Activated CD4-positive, alpha-beta T cell treated with anti-CD3 and anti-CD28 coated beads for 36 hours (primary cell): ENCODE measurements around the gene MAD1L1. TPM values are rescaled to one million over a fixed set of nuclear protein-coding genes. Genes with fewer than 3 reads are reported as not detected.

Experiments
- ATAC-seq: fragments of 200-7000 bp; cut with Tn5 transposase; one replicate; pipeline ENCODE4 v1.10.0; 2021; ENCODE audit warnings: mild to moderate bottlenecking, moderate library complexity
- CTCF ChIA-PET: fragments of 350-600 bp; sonication (Branson Sonifier 250); formaldehyde crosslinking; loops from one replicate; lab custom pipeline; 2021; ENCODE audit warnings: antibody characterized with exemption; lab: Charles Lee
- POLR2A ChIA-PET: fragments of 350-600 bp; sonication (Branson Sonifier 250); formaldehyde crosslinking; loops from one replicate; lab custom pipeline; 2021; ENCODE audit warnings: antibody characterized with exemption, inconsistent platforms; lab: Charles Lee
- DNase-seq: peaks from one replicate; pipeline ENCODE4 v3.0.0-alpha.2; 2020
- H3K27ac Mint-ChIP-seq: one replicate; pipeline ENCODE4 v1.8.0; 2021; ENCODE audit warnings: mixed read lengths
- H3K27me3 Mint-ChIP-seq: one replicate; pipeline ENCODE4 v1.8.0; 2021; ENCODE audit warnings: mixed read lengths
- H3K36me3 Mint-ChIP-seq: one replicate; pipeline ENCODE4 v1.8.0; 2021; ENCODE audit warnings: low read depth, mixed read lengths
- H3K4me1 Mint-ChIP-seq: one replicate; pipeline ENCODE4 v1.8.0; 2021; ENCODE audit warnings: mixed read lengths
- H3K4me3 Mint-ChIP-seq: one replicate; pipeline ENCODE4 v1.8.0; 2021; ENCODE audit warnings: mild to moderate bottlenecking, moderate library complexity, mixed read lengths
- H3K9me3 Mint-ChIP-seq: one replicate; pipeline ENCODE4 v1.8.0; 2021; ENCODE audit warnings: low read depth, mixed read lengths
- intact Hi-C, 2 experiments: fragments of 100-400 bp; cut with DNase I in 1 of 2; cut with micrococcal nuclease in 1 of 2; formaldehyde crosslinking; loops; one replicate each; pipeline versions ENCODE4 v1.14.2 to v1.15.1; 2022 to 2024; cut with DNase I, micrococcal nuclease
- total RNA-seq, 2 experiments: library from RNA; stranded (reverse); gene quantifications; one replicate each; pipeline ENCODE4 v1.2.3, GENCODE V29; 2021

MAD1L1 gene
- total RNA-seq, 2 experiments from 2014 or later, result 50.2 to 61.7 TPM

DNA sequence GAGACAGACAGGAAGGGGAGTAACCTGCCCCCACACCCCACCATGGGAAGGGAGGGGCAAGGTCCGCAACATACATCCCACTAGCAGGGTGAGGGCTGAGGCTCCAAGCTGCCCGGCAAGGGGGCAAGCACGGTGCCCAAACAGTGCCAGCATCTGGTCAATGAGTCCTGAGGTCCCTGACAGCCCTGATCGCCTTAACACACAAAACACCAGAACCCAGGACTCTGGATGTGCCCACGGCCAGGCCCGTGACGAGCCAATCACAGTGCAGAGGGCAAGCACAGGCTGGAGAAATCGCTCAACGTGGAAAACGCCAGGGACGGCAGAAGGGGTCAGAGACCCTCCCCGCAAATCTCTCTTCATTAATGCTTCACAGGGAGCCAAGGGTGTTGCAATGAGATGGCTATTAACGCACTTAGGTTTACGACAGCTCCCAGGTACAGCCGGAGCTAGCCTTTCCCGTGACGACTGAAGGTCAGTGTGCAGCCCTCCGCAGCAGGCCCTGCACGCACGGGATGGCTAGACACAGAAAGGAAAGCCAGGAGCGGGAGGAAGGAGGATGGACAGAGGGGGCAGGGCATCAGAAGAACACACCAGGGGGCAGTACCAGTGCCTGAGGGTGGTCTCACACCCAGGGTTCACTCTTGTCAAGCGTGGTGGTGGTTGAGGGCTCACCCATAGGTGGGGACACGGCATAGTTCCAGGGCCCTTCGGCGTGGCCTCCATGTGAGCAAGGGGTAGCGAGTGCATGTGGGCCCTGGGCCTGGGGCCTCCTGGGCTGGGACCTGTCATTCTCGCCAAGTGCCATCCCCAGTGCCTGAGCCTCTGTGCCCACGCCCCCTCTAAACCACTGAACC is 220.5 kb downstream of the MAD1L1 start:
- ATAC-seq (no peak), DNase-seq (no peak)
- ChIA-PET CTCF (no interaction called here), POLR2A (no interaction called here)
- Mint-ChIP-seq H3K36me3 (no peaks in the 10 kb centered on the region), H3K9me3 (no peaks in the 10 kb centered on the region), H3K4me3 (no peak overlapping the region), H3K27ac (no peak overlapping the region), H3K27me3 (no peaks in the 10 kb centered on the region), H3K4me1 (peaks cover 3% of the 10 kb centered on the region)
- intact Hi-C loops, result no loop called here

DNA sequence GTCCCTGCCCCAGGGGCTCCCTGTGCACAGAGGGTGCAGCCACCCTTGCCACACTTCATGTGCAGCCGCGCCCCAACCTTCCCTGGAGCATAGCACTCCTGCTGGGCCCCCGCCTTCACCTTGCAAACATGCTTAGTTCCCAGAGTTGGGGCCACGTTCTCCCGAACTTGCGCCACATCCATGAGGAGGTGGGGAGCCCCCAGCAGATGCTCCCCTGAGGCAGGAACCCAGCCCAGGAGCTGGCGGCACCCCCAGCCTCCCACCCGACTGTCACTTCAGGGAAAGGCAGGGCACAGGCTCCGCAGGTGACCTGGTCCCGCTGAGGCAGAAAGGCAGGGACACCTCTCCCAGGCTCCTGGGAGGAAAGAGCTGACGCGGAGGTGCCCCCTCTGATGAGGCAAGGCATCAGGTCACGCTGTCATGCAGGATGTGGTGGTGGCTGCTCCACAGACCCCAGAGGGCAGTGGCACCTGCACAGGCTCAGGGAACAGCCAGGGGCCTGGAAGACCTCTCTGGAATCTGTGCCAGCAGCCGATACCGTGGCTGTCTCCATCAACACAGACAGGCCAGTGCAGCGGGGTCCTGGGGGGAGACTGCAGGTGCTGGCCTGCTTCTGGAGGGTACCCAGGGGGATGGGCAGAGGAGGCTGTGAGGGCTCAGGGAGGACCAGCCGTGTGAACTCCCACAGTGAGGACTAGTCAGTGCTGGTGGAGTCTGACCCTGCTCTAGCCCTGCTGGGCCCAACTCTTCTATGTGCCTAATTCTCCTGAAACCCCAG is 221.3 kb downstream of the MAD1L1 start:
- DNase-seq (no peak), ATAC-seq (no peak)
- Mint-ChIP-seq H3K36me3 (no peaks in the 10 kb centered on the region), H3K9me3 (no peaks in the 10 kb centered on the region), H3K27me3 (no peaks in the 10 kb centered on the region), H3K27ac (no peak overlapping the region), H3K4me1 (no peaks in the 10 kb centered on the region), H3K4me3 (no peak overlapping the region)
- CTCF ChIA-PET, result no interaction called here
- intact Hi-C loops, result no loop called here
- POLR2A ChIA-PET, result no interaction called here

DNA sequence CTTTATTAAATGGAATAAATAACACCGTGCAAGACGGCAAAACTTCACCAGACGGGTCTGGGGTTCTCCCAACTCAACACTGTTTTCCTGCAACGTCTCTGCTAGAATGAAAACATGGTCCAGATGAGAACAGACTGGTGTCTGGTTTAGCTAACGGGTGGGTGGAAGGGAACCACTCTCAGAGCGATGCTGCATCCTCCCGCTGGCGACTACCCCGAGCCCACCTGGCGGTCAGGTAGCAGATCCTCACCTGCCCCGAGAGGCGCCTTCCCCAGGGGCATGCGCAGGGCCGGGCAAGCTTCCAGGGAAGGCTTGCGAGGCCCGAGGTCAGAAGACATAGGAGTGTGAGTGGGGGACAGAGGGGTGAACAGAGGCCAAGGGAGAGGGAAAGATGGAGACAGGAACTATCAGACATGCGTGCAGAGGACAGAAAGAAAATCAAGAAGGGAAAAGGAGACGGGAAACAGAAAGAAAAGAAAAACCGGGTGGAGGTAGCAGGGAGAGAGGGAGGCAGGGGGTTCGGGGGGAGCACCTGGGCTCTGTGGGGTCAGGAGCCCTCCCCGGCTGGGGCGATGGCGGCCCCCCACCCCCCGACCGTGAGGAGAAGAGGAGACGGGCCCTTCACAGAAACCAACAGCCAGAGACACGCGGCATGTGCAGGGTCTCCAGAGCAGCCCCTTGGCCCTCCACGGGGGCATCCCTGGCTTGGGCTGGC is 222.0 kb downstream of the MAD1L1 start:
- no peaks in the 10 kb centered on the region for H3K36me3 Mint-ChIP-seq
- POLR2A ChIA-PET, result no interaction called here
- no peaks in the 10 kb centered on the region for H3K4me1 Mint-ChIP-seq
- DNase-seq (no peak), ATAC-seq (no peak)
- H3K27me3 Mint-ChIP-seq, result no peaks in the 10 kb centered on the region
- H3K27ac Mint-ChIP-seq, result no peak overlapping the region
- H3K9me3 Mint-ChIP-seq, result no peaks in the 10 kb centered on the region
- CTCF ChIA-PET, result no interaction called here
- no peak overlapping the region for H3K4me3 Mint-ChIP-seq
- intact Hi-C loops, result no loop called here

DNA sequence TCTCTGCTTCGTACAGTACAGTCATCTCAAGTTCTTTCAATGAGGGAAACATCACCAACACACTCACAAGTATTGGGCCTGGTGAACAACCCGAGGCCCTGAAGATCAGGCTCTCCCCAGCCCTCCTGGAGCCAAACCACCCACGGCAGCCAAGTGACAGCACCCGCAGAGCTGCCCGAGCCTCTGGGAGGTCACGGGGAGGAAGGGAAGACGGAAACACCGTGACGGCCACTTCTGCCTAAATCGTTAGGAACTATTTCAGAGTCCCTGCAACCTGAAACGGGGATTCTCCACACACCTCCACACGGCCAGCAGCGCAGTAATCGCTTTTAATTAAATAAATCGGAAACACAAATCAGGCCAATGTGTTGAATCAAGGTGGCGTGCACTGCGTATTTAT is 222.6 kb downstream of the MAD1L1 start:
- Mint-ChIP-seq H3K27ac (no peak overlapping the region), H3K27me3 (no peaks in the 10 kb centered on the region), H3K4me3 (no peak overlapping the region), H3K9me3 (no peaks in the 10 kb centered on the region), H3K36me3 (no peaks in the 10 kb centered on the region), H3K4me1 (no peaks in the 10 kb centered on the region)
- DNase-seq (no peak), ATAC-seq (no peak)
- ChIA-PET POLR2A (no interaction called here), CTCF (no interaction called here)
- intact Hi-C loops, result no loop called here

DNA sequence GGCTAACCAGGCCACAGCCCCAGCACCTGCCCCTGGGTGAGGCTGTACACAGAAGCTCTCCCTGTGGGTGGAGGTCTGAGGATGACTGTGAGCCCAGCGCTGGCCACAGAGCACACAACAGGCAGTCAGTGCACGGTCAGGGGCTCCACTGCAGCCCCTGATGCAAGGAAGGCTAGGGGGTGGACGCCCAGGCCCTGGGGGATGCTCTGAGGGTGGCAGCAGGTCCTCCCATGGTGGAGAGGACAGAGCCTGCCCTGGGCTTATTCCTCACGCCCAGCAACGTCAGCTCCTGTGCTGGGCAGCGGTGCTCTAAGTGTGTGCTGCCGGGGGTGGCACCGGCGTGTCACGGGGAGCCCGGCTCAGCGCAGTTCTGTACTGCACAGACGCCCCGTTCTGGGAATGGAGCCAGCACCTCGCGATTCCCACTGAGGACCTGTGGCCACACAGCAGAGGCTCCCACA is 223.2 kb downstream of the MAD1L1 start:
- Mint-ChIP-seq H3K4me1 (no peaks in the 10 kb centered on the region), H3K36me3 (no peaks in the 10 kb centered on the region), H3K27ac (no peak overlapping the region), H3K9me3 (no peaks in the 10 kb centered on the region), H3K27me3 (no peaks in the 10 kb centered on the region), H3K4me3 (no peak overlapping the region)
- DNase-seq (no peak), ATAC-seq (no peak)
- intact Hi-C loops, result no loop called here
- ChIA-PET POLR2A (no interaction called here), CTCF (no interaction called here)

DNA sequence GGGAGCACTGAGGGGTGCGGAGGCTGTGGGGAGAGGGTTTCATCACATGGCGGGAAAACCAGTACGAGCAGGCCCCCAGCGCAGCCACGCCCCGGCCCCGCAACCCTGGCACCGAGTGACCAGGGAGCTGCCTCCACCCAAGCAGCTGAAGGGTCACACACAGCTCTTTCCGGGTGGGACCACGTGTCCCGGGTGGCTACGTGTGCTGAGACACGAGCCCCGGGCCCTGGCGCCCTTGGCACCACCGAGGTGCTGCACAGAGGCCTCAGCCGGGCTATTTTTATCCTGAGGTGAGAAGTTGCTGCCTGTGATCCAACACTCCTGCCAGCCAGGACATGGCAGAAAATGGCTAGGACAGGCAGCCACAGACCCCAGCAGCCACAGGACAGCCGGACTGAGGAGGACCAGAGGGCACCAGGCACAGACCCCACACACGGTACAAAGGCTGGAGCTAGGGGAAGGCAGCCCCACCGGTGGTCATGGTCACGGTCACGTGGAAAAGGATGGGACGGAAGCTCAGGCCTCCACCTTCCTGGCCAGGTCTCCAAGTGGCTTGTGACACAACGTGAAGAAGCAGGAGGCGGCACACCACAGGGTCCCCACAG is 223.7 kb downstream of the MAD1L1 start:
- POLR2A ChIA-PET, result no interaction called here
- H3K27me3 Mint-ChIP-seq, result no peaks in the 10 kb centered on the region
- CTCF ChIA-PET, result no interaction called here

DNA sequence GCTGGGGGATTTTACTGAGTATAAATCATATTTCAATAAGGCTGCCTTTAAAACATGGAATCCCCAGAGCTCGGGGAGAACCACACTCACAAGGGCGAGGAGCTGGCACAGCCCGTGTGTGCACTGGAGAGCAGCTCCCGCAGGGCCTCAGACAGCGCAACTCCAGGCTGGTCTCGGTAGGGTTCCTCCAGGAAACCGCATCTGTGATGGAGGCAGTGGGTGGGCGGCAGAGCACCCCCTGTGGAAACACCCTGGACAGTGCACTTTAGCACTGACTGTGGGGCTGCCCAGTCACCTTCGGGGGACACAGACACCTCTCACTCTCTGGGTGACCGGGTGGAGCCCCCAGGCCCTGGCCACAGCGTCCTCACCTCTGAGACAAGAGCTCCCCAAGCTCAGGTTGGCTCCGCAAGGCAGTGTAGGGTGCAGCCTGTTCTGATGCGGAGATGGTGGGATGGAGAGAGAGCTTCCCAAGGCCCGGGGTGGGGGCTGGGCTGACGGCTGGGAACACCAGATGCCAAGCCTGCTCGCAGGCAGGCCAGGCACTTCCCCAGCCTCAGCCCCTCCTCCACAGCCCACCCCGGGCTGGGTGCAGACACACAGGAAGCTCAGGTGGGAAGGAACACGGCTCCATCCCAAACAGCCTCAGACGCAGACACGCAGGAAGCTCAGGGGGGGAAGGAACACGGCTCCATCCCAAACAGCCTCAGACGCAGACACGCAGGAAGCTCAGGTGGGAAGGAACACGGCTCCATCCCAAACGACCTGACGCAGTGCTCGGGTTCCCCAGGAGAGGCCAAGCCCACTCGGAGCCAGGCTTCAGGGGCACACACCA is 224.4 kb downstream of the MAD1L1 start:
- H3K4me3 Mint-ChIP-seq, result no peak overlapping the region
- ChIA-PET POLR2A (no interaction called here), CTCF (no interaction called here)
- no peaks in the 10 kb centered on the region for H3K9me3 Mint-ChIP-seq
- H3K4me1 Mint-ChIP-seq, result no peaks in the 10 kb centered on the region
- H3K27ac Mint-ChIP-seq, result no peak overlapping the region
- ATAC-seq (no peak), DNase-seq (no peak)
- no peaks in the 10 kb centered on the region for H3K27me3 Mint-ChIP-seq
- no peaks in the 10 kb centered on the region for H3K36me3 Mint-ChIP-seq
- intact Hi-C loops, result no loop called here

More for the DNA sequence above, 223.7 kb downstream of the MAD1L1 start:
- ATAC-seq (no peak), DNase-seq (no peak)
- H3K4me1 Mint-ChIP-seq, result no peaks in the 10 kb centered on the region
- H3K4me3 Mint-ChIP-seq, result no peak overlapping the region
- H3K36me3 Mint-ChIP-seq, result no peaks in the 10 kb centered on the region
- intact Hi-C loops, result no loop called here
- H3K27ac Mint-ChIP-seq, result no peak overlapping the region
- H3K9me3 Mint-ChIP-seq, result no peaks in the 10 kb centered on the region

DNA sequence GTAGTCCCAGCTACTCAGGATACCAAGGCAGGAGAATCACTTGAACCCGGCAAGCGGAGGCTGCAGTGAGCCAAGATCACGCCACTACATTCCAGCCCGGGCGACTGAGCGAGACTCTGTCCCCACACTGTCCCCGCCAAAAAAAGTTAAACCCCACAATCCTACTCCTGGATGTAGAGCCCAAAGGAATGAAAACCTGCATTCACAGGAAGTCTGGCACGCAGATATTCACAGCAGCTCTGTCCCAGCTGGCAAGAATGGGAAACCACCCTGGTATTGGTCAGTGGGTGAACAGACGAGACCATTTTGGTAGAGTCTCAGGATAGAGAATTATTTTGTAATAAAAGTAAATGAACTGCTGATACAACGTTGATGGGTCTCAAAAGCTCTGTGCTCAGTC is 225.2 kb downstream of the MAD1L1 start:
- no peaks in the 10 kb centered on the region for H3K36me3 Mint-ChIP-seq
- H3K4me3 Mint-ChIP-seq, result no peak overlapping the region
- intact Hi-C loops, result no loop called here
- DNase-seq (no peak), ATAC-seq (no peak)
- H3K27me3 Mint-ChIP-seq, result no peaks in the 10 kb centered on the region
- ChIA-PET POLR2A (no interaction called here), CTCF (interaction anchor here (0.6 kb wide), 1 partner anchor 81 kb away, joined by 3 read pairs; no protein-coding TSS in a partner anchor)
- H3K9me3 Mint-ChIP-seq, result no peaks in the 10 kb centered on the region
- H3K4me1 Mint-ChIP-seq, result no peaks in the 10 kb centered on the region
- H3K27ac Mint-ChIP-seq, result no peak overlapping the region

DNA sequence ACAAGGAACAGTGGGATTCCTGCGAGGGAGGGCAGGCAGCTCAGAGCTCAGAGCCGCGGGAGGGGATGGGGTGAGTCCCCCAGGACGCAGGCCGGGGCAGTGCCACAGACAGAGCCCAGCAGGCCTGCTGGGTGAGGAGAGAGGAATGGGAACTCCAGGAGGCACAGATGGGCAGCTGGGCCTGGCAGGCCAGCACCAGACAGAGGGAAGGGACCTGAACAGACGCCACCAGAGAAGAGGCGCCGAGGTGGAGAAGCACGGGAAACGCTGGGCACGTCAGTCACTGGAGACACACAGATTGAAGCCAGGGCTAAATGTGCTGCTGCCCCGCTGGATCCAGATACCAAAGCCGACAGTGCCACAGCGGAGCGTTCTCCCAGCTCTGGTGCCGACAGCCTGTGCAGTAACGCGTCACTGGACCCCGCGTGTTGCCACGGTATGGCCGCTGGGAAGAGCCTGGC is 225.8 kb downstream of the MAD1L1 start:
- Mint-ChIP-seq H3K27me3 (no peaks in the 10 kb centered on the region), H3K4me3 (no peak overlapping the region), H3K36me3 (no peaks in the 10 kb centered on the region), H3K9me3 (no peaks in the 10 kb centered on the region), H3K4me1 (no peaks in the 10 kb centered on the region), H3K27ac (no peak overlapping the region)
- ATAC-seq, result no peak
- CTCF ChIA-PET, result no interaction called here
- intact Hi-C loops, result no loop called here
- no peak for DNase-seq
- POLR2A ChIA-PET, result no interaction called here

DNA sequence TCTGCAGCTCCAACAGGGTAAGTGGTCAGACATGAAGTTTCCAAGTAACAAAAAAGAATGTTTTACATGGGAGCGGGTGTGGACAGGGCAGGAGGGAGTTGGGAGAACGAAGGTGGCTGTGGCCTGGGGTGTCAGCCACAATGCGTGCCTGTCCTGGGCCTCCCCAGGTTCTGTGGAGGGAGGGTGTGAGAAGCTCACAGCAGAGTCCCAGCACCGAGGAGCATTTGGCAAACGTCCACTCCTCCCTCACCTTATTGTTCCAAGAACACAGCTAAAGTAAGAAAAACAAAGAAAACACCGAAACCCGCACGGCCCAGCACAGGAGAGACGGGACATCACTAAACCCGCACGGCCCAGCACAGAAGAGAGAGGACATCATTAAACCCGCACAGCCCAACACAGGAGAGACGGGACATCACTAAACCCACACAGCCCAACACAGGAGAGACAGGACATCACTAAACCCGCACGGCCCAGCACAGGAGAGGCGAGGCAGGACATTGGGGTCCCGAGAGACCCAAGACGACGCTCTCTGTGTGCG is 226.4 kb downstream of the MAD1L1 start:
- Mint-ChIP-seq H3K9me3 (no peaks in the 10 kb centered on the region), H3K36me3 (no peaks in the 10 kb centered on the region), H3K27me3 (no peaks in the 10 kb centered on the region), H3K27ac (no peak overlapping the region), H3K4me3 (no peak overlapping the region), H3K4me1 (no peaks in the 10 kb centered on the region)
- ChIA-PET POLR2A (no interaction called here), CTCF (no interaction called here)
- DNase-seq, result no peak
- intact Hi-C loops, result no loop called here
- ATAC-seq, result no peak
